ENCODE measurements around the gene CORT. TPM values are rescaled to one million over a fixed set of nuclear protein-coding genes. Genes with fewer than 3 reads are reported as not detected.

Gene CORT
- total RNA-seq, 1 donor from 2014 or later = not detected

- TF ChIP-seq CTCF (IDR thresholded peaks at IDR 0.05) = no peak
- H3K4me1 ChIP-seq = peaks cover 11 to 22% of the 10 kb centered on the region in 2 donors
- no peaks in the 10 kb centered on the region for H3K9me3 ChIP-seq
- H3K27me3 ChIP-seq = no peaks in the 10 kb centered on the region
- H3K4me3 ChIP-seq = peak within 1 kb of the TSS; percentile 75 to 87
- H3K27ac ChIP-seq = peak within 1 kb of the TSS; percentile 68 to 69
- intact Hi-C loops (cut with DNase I) = loop anchor here (2.0 kb wide), 1 partner anchor 76 kb away; the partner anchor contains the start of gene PGD
- no peaks in the 10 kb centered on the region for H3K36me3 ChIP-seq
- DNase-seq (ENCODE audit: low spot score in 2 of 2) = peak; percentile 53 to 91
These were observed 25.0 kb downstream of the CORT start, which contains the start of gene PEX14 for GRCh38 chr1:10474613-10475507. TSS of gene PEX14 (plus strand) at chr1:10474950. CDS start at chr1:10474967, 17 bp downstream.

- no peak for TF ChIP-seq CTCF (IDR thresholded peaks at IDR 0.05)
- Histone ChIP-seq H3K4me3 (peak overlapping the region; percentile 75 to 87), H3K27ac (peak overlapping the region; percentile 68 to 69), H3K4me1 (peaks cover 11 to 22% of the 10 kb centered on the region in 2 donors), H3K36me3 (no peaks in the 10 kb centered on the region), H3K9me3 (no peaks in the 10 kb centered on the region), H3K27me3 (no peaks in the 10 kb centered on the region)
- intact Hi-C loops (cut with DNase I) = loop anchor here (2.0 kb wide), 1 partner anchor 77 kb away; the partner anchor contains the start of gene PGD
- DNase-seq (ENCODE audit: low spot score in 2 of 2) = no peak
These were observed 25.7 kb downstream of the CORT start for GRCh38 chr1:10475510-10475909.

DNA sequence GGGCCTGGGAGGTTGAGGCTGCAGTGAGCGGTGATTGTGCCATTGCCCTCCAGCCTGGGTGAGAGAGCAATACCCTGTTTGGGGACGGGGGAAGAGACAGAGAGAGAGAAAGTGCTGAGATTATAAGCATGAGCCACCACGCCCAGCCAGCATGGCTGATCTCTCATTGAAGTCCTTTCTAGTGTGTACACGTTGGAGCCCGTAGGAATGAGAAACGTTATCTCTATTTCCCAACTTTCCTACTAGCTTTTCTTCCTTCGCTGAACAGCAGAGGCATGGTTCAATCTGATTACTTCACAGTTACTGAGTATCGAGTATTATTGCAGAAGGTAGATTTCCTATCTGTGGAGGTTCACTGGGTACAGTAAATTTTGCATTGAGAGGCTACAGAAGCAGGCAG lies 29.5 kb downstream of the CORT start:
- Histone ChIP-seq H3K27ac (no peak overlapping the region), H3K27me3 (no peaks in the 10 kb centered on the region), H3K4me1 (peaks cover 6 to 12% of the 10 kb centered on the region in 2 donors), H3K4me3 (no peak overlapping the region), H3K36me3 (no peaks in the 10 kb centered on the region), H3K9me3 (no peaks in the 10 kb centered on the region)
- DNase-seq (ENCODE audit: low spot score in 2 of 2) = no peak
- intact Hi-C loops (cut with DNase I) = no loop called here
- no peak for TF ChIP-seq CTCF (IDR thresholded peaks at IDR 0.05)

DNA sequence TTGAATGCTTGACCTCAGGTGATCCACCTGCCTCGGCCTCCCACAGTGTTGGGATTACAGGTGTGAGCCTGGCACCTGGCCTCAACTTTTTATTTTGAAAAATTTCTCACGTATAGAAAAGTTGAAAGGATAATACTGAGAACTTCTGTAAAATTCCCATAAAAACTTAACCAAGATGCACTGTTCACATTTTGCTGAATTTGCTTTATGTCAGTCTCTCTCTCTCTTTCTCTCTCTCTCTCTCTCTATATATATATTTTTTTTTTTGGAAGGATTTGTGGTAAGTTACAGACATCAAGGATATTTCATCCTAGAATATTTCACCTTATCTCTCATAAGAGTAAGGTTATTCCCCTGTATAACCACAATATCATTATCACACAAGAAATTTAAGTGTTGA lies 30.8 kb downstream of the CORT start:
- no peak for TF ChIP-seq CTCF (IDR thresholded peaks at IDR 0.05)
- no peak for DNase-seq (ENCODE audit: low spot score in 2 of 2)
- no peaks in the 10 kb centered on the region for H3K9me3 ChIP-seq
- H3K27ac ChIP-seq = no peak overlapping the region
- no peaks in the 10 kb centered on the region for H3K36me3 ChIP-seq
- intact Hi-C loops (cut with DNase I) = no loop called here
- H3K4me3 ChIP-seq = no peak overlapping the region
- peaks cover 4 to 8% of the 10 kb centered on the region in 2 donors for H3K4me1 ChIP-seq
- H3K27me3 ChIP-seq = no peaks in the 10 kb centered on the region

- Histone ChIP-seq H3K4me1 (no peaks in the 10 kb centered on the region), H3K36me3 (no peaks in the 10 kb centered on the region), H3K27ac (no peak overlapping the region), H3K27me3 (no peaks in the 10 kb centered on the region), H3K4me3 (no peak overlapping the region), H3K9me3 (no peaks in the 10 kb centered on the region)
- DNase-seq (ENCODE audit: low spot score in 2 of 2) = no peak
- TF ChIP-seq CTCF (IDR thresholded peaks at IDR 0.05) = no peak
- intact Hi-C loops (cut with DNase I) = no loop called here
These were observed 34.7 kb downstream of the CORT start for GRCh38 chr1:10484521-10484920.
